Ovary (tissue), 9 donors: Measurements from ENCODE around the gene CEP97. TPM values are rescaled to one million over a fixed set of nuclear protein-coding genes. Genes with fewer than 3 reads are reported as not detected.
"Not testable (repeated sequence)": the region's sequence is repeated elsewhere in the genome, so short reads cannot be mapped to it uniquely, and the experiment has no call there.

Experiments
- DNase-seq, 5 donors: peaks; one replicate each; pipeline ENCODE4 v3.0.0-alpha.2; 2019 to 2020
- H3K27ac ChIP-seq, 2 donors: fragments of 200-600 bp; one replicate each; pipeline versions ENCODE4 v1.5.1 to v1.8.0; 2019 to 2022
- H3K27me3 ChIP-seq: fragments of 200-600 bp; one replicate; pipeline ENCODE4 v1.8.0; 2022
- H3K36me3 ChIP-seq: fragments of 200-600 bp; sonication (generic); one replicate; pipeline ENCODE4 v1.5.1; 2019
- H3K4me1 ChIP-seq: one replicate; pipeline ENCODE4 v1.8.1; 2013; ENCODE audit warnings: mild to moderate bottlenecking, moderate library complexity; ENCODE audit not compliant: insufficient read depth
- H3K4me3 ChIP-seq: fragments of 200-600 bp; sonication (generic); one replicate; pipeline ENCODE4 v1.5.1; 2017
- H3K9me3 ChIP-seq, 2 donors: fragments of 200-600 bp in 1 of 2; sonication (generic) in 1 of 2; one replicate each; pipeline versions ENCODE4 v1.5.1 to v1.8.1; 2013 to 2019; ENCODE audit warnings: mild to moderate bottlenecking in 1 of 2, moderate library complexity in 1 of 2
- CTCF ChIP-seq, 3 donors: fragments of 450-650 bp in 2 of 3; fragments of 200-600 bp in 1 of 3; IDR thresholded peaks; one replicate each; pipeline versions ENCODE4 v1.5.1 to v1.8.0; 2016 to 2022; ENCODE audit warnings: antibody characterized with exemption in 3 of 3, mild to moderate bottlenecking in 1 of 3
- EP300 ChIP-seq: sonication (generic); formaldehyde crosslinking; IDR thresholded peaks from one replicate; pipeline ENCODE4 v1.6.1; 2017; ENCODE audit warnings: antibody characterized with exemption
- POLR2A ChIP-seq: fragments of 450-650 bp; IDR thresholded peaks from one replicate; pipeline ENCODE4 v1.6.1; 2017; ENCODE audit warnings: antibody characterized with exemption, mild to moderate bottlenecking, moderate library complexity
- WGBS, 3 donors: extraction: QIAGEN DNeasy Blood & Tissue Kit in 1 of 3; methylation state at CpG; one replicate each; pipeline versions ENCODE4 v1.1.5 to v1.1.7; 2013 to 2017; 5-methylcytosine and 5-hydroxymethylcytosine counted together
- intact Hi-C, 4 donors: fragments of 100-400 bp; cut with DNase I; formaldehyde crosslinking; loops; one replicate each; pipeline versions ENCODE4 v1.11.0 to v1.15.1; 2022 to 2023
- polyA plus RNA-seq, 2 donors: library from polyadenylated mRNA; stranded (reverse); fragments of 200-250 nt in 1 of 2; fragments of 350-450 nt in 1 of 2; fragmentation: Illumina TruSeq in 1 of 2; extraction: RNeasy Lipid Tissue Mini Kit (QIAGEN cat#74804) in 1 of 2; gene quantifications; one replicate each; pipeline ENCODE4 v1.2.3, GENCODE V29; 2013 to 2014
- total RNA-seq, 7 donors: library from RNA; depleted of rRNA in 2 of 7; stranded (reverse); fragments of >200 nt in 2 of 7; fragmentation: NEBNext Ultra II Directional in 3 of 7; extraction: Animal tissue kit (Norgen Biotek cat#: 25700) in 3 of 7; gene quantifications; one replicate each; pipeline versions ENCODE4 v1.1.0 to v1.2.4, GENCODE V29; 2016 to 2023
- donor health status: DM: no; HTN: no; CAD: no; lungs with moderate emphysema.
- donor health status: DM: no; HTN: no; CAD: no.
- donor health status: Bipolar disorder and iron deficiency.
- donor health status: DM: yes; HTN: yes; CAD: no.
- donor health status: DM: no; HTN: no; CAD: no.
- donor health status: DM: yes; HTN: yes; CAD: no.

Gene CEP97
- total and polyA plus RNA-seq, 9 donors = 2.4 to 11.1 (median 7.8) TPM

GRCh38 chr3:101758224-101758623 is 33.8 kb downstream of the CEP97 start:
- no peak for DNase-seq
- no peaks in the 10 kb centered on the region for H3K27me3 ChIP-seq
- H3K4me3 ChIP-seq = no peak overlapping the region
- H3K36me3 ChIP-seq = no peaks in the 10 kb centered on the region
- H3K9me3 ChIP-seq = no peaks in the 10 kb centered on the region
- WGBS, 3 donors = 97 to 98% (median 97%) methylated on average over 6 of the region's 6 CpGs
- intact Hi-C loops = no loop called here
- H3K27ac ChIP-seq = no peak overlapping the region
- no peaks in the 10 kb centered on the region for H3K4me1 ChIP-seq
- TF ChIP-seq EP300 (no peak), POLR2A (no peak), CTCF (IDR thresholded peaks at IDR 0.05) (no peak)

GRCh38 chr3:101762041-101762646 is 37.7 kb downstream of the CEP97 start:
- H3K27me3 ChIP-seq = no peaks in the 10 kb centered on the region
- 73 to 79% (median 75%) methylated on average over 3 of the region's 3 CpGs for WGBS, 3 donors
- no peak overlapping the region for H3K4me3 ChIP-seq
- no peaks in the 10 kb centered on the region for H3K36me3 ChIP-seq
- H3K27ac ChIP-seq = no peak overlapping the region
- TF ChIP-seq EP300 = no peak
- no peak for TF ChIP-seq CTCF (IDR thresholded peaks at IDR 0.05)
- no peak for TF ChIP-seq POLR2A
- DNase-seq = no peak
- intact Hi-C loops = no loop called here
- no peaks in the 10 kb centered on the region for H3K9me3 ChIP-seq
- H3K4me1 ChIP-seq = no peaks in the 10 kb centered on the region

- WGBS, 3 donors = 86 to 88% (median 87%) methylated on average over 6 of the region's 6 CpGs
- intact Hi-C loops, H3K4me1 ChIP-seq, H3K9me3 ChIP-seq, H3K4me3 ChIP-seq, H3K36me3 ChIP-seq, H3K27ac ChIP-seq, H3K27me3 ChIP-seq, DNase-seq: not testable (repeated sequence)
Measured at GRCh38 chr3:101777745-101778281, 53.4 kb downstream of the CEP97 start.

GRCh38 chr3:101778385-101779046 is 54.1 kb downstream of the CEP97 start:
- no peak for DNase-seq
- H3K27me3 ChIP-seq = no peaks in the 10 kb centered on the region
- no peaks in the 10 kb centered on the region for H3K36me3 ChIP-seq
- TF ChIP-seq POLR2A = no peak
- no peak for TF ChIP-seq EP300
- TF ChIP-seq CTCF (IDR thresholded peaks at IDR 0.05) = no peak
- intact Hi-C loops = no loop called here
- peaks cover 1% of the 10 kb centered on the region for H3K4me1 ChIP-seq
- H3K4me3 ChIP-seq = peak overlapping the region; percentile 91
- H3K27ac ChIP-seq = peak overlapping the region; percentile 14 to 72
- WGBS, 3 donors = 10 to 22% (median 11%) methylated on average over 21 of the region's 21 CpGs
- no peaks in the 10 kb centered on the region for H3K9me3 ChIP-seq
